SK-N-SH (cell line): ENCODE data around the gene IFI27L1. TPM values are rescaled to one million over a fixed set of nuclear protein-coding genes. Genes with fewer than 3 reads are reported as not detected.

Experiments
- CTCF ChIA-PET: fragments of 300-600, 350-600 bp; formaldehyde crosslinking; extraction: SDS; loops from one replicate; lab custom pipeline; 2021; lab: Yijun Ruan, JAX
- POLR2A ChIA-PET: fragments of 350-600 bp; sonication (Branson Sonifier 250); formaldehyde crosslinking; extraction: SDS; loops from one replicate; lab custom pipeline; 2020; ENCODE audit warnings: antibody characterized with exemption, inconsistent platforms; lab: Yijun Ruan, JAX
- DNase-seq: peaks from one replicate; pipeline ENCODE4 v3.0.0; 2012
- H2AFZ ChIP-seq: fragments of 200-600 bp; sonication (generic); 2 replicates; pipeline ENCODE4 v1.8.1; 2016; ENCODE audit warnings: antibody characterized with exemption, mild to moderate bottlenecking, low read depth
- H3F3A ChIP-seq: fragments of 200-600 bp; sonication (generic); replicated peaks from 2 replicates; pipeline ENCODE3; 2016; ENCODE audit warnings: antibody characterized with exemption, mild to moderate bottlenecking; ENCODE audit not compliant: insufficient read depth
- H3K27ac ChIP-seq, 2 experiments: fragments of 200-500 bp in 1 of 2; fragments of 200-600 bp in 1 of 2; sonication (Bioruptor generic) in 1 of 2; sonication (generic), shearing (Covaris generic) in 1 of 2; 2 replicates each; pipeline versions ENCODE4 v1.5.1 to v1.6.1; 2014 to 2016; ENCODE audit warnings: low read depth in 2 of 2, inconsistent platforms in 1 of 2, low read length in 1 of 2, mild to moderate bottlenecking in 1 of 2, mixed read lengths in 1 of 2
- H3K27me3 ChIP-seq: fragments of 200-600 bp; sonication (generic), shearing (Covaris generic); 2 replicates; pipeline ENCODE4 v1.6.1; 2016; ENCODE audit warnings: mixed run types; ENCODE audit not compliant: insufficient read depth
- H3K36me3 ChIP-seq, 2 experiments: fragments of 200-500 bp in 1 of 2; fragments of 200-600 bp in 1 of 2; sonication (Bioruptor generic) in 1 of 2; sonication (generic) in 1 of 2; replicated peaks in 1 of 2; 2 replicates each; pipeline versions ENCODE3 to v1.5.1; 2014 to 2016; ENCODE audit warnings: low read length in 1 of 2, mild to moderate bottlenecking in 1 of 2; ENCODE audit not compliant: insufficient read depth in 2 of 2, control insufficient read depth in 1 of 2
- H3K4me1 ChIP-seq, 2 experiments: fragments of 200-500 bp in 1 of 2; fragments of 200-600 bp in 1 of 2; sonication (Bioruptor generic) in 1 of 2; sonication (generic), shearing (Covaris generic) in 1 of 2; 2 replicates each; pipeline versions ENCODE4 v1.5.1 to v1.6.1; 2014 to 2016; ENCODE audit warnings: low read depth in 1 of 2, low read length in 1 of 2, mixed run types in 1 of 2; ENCODE audit not compliant: insufficient read depth in 2 of 2, control insufficient read depth in 1 of 2
- H3K4me2 ChIP-seq: fragments of 200-600 bp; sonication (generic), shearing (Covaris generic); 2 replicates; pipeline ENCODE4 v1.6.1; 2017; ENCODE audit warnings: mixed run types
- H3K4me3 ChIP-seq, 2 experiments: fragments of 200-500 bp in 1 of 2; fragments of 200-600 bp in 1 of 2; sonication (Bioruptor generic) in 1 of 2; sonication (generic), shearing (Covaris generic) in 1 of 2; 2 replicates each; pipeline versions ENCODE4 v1.5.1 to v1.8.1; 2014 to 2016; ENCODE audit warnings: low read depth in 2 of 2, inconsistent platforms in 1 of 2, low read length in 1 of 2, mild to moderate bottlenecking in 1 of 2, mixed read lengths in 1 of 2, moderate library complexity in 1 of 2
- H3K79me2 ChIP-seq: fragments of 200-600 bp; sonication (generic); 2 replicates; pipeline ENCODE4 v1.8.1; 2017; ENCODE audit warnings: mild to moderate bottlenecking; ENCODE audit not compliant: insufficient read depth
- H3K9ac ChIP-seq: fragments of 200-600 bp; sonication (generic); 2 replicates; pipeline ENCODE4 v1.6.1; 2017; ENCODE audit warnings: mixed run types
- H3K9me2 ChIP-seq: fragments of 200-600 bp; sonication (generic); 2 replicates; pipeline ENCODE4 v1.6.1; 2017; ENCODE audit warnings: mixed run types
- H3K9me3 ChIP-seq: fragments of 200-600 bp; sonication (generic); 2 replicates; pipeline ENCODE4 v1.6.1; 2017; ENCODE audit warnings: mixed run types, mild to moderate bottlenecking, moderate library complexity
- H4K20me1 ChIP-seq: fragments of 200-600 bp; sonication (generic); 2 replicates; pipeline ENCODE4 v1.6.1; 2017; ENCODE audit warnings: mild to moderate bottlenecking, mixed run types; ENCODE audit not compliant: insufficient read depth
- CTCF ChIP-seq: fragments of 200-600 bp; sonication (generic); IDR thresholded peaks from 2 replicates; pipeline ENCODE4 v1.6.1; 2017; ENCODE audit warnings: antibody characterized with exemption, mild to moderate bottlenecking, moderate library complexity
- ELF1 ChIP-seq: IDR thresholded peaks from 2 replicates; pipeline ENCODE4 v1.4.0; 2012
- EP300 ChIP-seq, 2 experiments: IDR thresholded peaks; 2 replicates each; pipeline versions ENCODE4 v1.4.0 to v1.6.1; 2012; ENCODE audit warnings: borderline replicate concordance in 1 of 2, low read depth in 1 of 2, low read length in 1 of 2
- EZH2phosphoT487 ChIP-seq: fragments of 200-600 bp; sonication (generic); IDR thresholded peaks from 2 replicates; pipeline ENCODE4 v1.6.1; 2017; ENCODE audit warnings: low read depth, mixed run types, mild to moderate bottlenecking, antibody characterized with exemption, moderate library complexity, borderline replicate concordance
- FOXM1 ChIP-seq: IDR thresholded peaks from 2 replicates; pipeline ENCODE4 v1.4.0; 2012; ENCODE audit warnings: low read depth, mild to moderate bottlenecking
- GABPA ChIP-seq: IDR thresholded peaks from 2 replicates; pipeline ENCODE4 v1.4.0; 2012; ENCODE audit warnings: low read depth, mild to moderate bottlenecking
- GATA2 ChIP-seq: sonication (generic); formaldehyde crosslinking; IDR thresholded peaks from 2 replicates; pipeline ENCODE4 v1.5.0; 2020; ENCODE audit warnings: mild to moderate bottlenecking, missing genetic modification reagents
- JUND ChIP-seq: IDR thresholded peaks from 2 replicates; pipeline ENCODE4 v1.4.0; 2012
- MEF2A ChIP-seq: IDR thresholded peaks from 2 replicates; pipeline ENCODE4 v1.4.0; 2012; ENCODE audit warnings: low read depth, borderline replicate concordance
- NFIC ChIP-seq: IDR thresholded peaks from 2 replicates; pipeline ENCODE4 v1.4.0; 2012; ENCODE audit warnings: borderline replicate concordance
- PBX3 ChIP-seq: IDR thresholded peaks from 2 replicates; pipeline ENCODE4; 2012
- RAD21 ChIP-seq: IDR thresholded peaks from 2 replicates; pipeline ENCODE4 v1.6.1; 2012; ENCODE audit warnings: mild to moderate bottlenecking, low read length
- RCOR1 ChIP-seq: fragments of 150-350 bp; IDR thresholded peaks from 2 replicates; pipeline ENCODE4 v1.6.1; 2017; ENCODE audit warnings: antibody characterized with exemption, low read length
- RFX5 ChIP-seq: IDR thresholded peaks from 2 replicates; pipeline ENCODE4 v1.6.1; 2012; ENCODE audit warnings: mild to moderate bottlenecking, improper control_type of control experiment, low read length
- SIN3A ChIP-seq: IDR thresholded peaks from 2 replicates; pipeline ENCODE4 v1.6.1; 2012; ENCODE audit warnings: low read depth, mild to moderate bottlenecking, low read length, moderate library complexity, borderline replicate concordance
- SMC3 ChIP-seq: IDR thresholded peaks from 2 replicates; pipeline ENCODE4 v1.6.1; 2012; ENCODE audit warnings: low read depth, low read length, improper control_type of control experiment
- TAF1 ChIP-seq: IDR thresholded peaks from 2 replicates; pipeline ENCODE4 v1.6.1; 2012; ENCODE audit warnings: low read depth, mild to moderate bottlenecking, low read length, moderate library complexity, borderline replicate concordance
- YY1 ChIP-seq: IDR thresholded peaks from 2 replicates; pipeline ENCODE4 v1.4.0; 2012; ENCODE audit warnings: low read depth, mild to moderate bottlenecking
- ZBTB33 ChIP-seq: IDR thresholded peaks from 2 replicates; pipeline ENCODE4 v1.4.0; 2012; ENCODE audit warnings: low read depth, borderline replicate concordance
- WGBS: methylation state at CpG from one replicate; pipeline ENCODE4 v1.1.6; 2017; ENCODE audit warnings: low lambda C conversion rate; 5-methylcytosine and 5-hydroxymethylcytosine counted together
- polyA plus RNA-seq, 3 experiments: library from polyadenylated mRNA; depleted of rRNA; stranded (reverse); fragments of >200 nt; gene quantifications; 2 replicates each; pipeline ENCODE4 v1.2.3, GENCODE V29; 2012

IFI27L1 gene
- polyA plus RNA-seq, 1 of the 3 experiments (the other 2 are of a cell fraction): 35.3 TPM

- Histone ChIP-seq H3K36me3 (no peaks in the 10 kb centered on the region), H3K9me2 (no peaks in the 10 kb centered on the region), H3K4me1 (peaks cover 0 to 15% of the 10 kb centered on the region in 2 experiments; a peak in 1 of 4 replicates), H2AFZ (no peak overlapping the region), H4K20me1 (no peaks in the 10 kb centered on the region), H3K79me2 (no peaks in the 10 kb centered on the region), H3K9ac (no peak overlapping the region), H3K9me3 (no peaks in the 10 kb centered on the region), H3K27me3 (no peaks in the 10 kb centered on the region), H3K27ac (no peak overlapping the region), H3F3A (no peaks in the 10 kb centered on the region), H3K4me2 (no peak overlapping the region)
- ChIA-PET CTCF (interaction anchor here (1.2 to 10.8 kb wide), 11 partner anchors 9 to 145 kb away, joined by 3 to 132 read pairs (median 11); partner anchors contain the start of genes IFI27L2 and PPP4R4), POLR2A (no interaction called here)
- DNase-seq: no peak
- 89% methylated on average over 3 of the region's 3 CpGs for WGBS
- TF ChIP-seq GATA2 (CRISPR knock-in tag): no peak
- no peak for TF ChIP-seq SIN3A
- no peak for TF ChIP-seq NFIC
- TF ChIP-seq SMC3: no peak
- no peak for TF ChIP-seq RFX5
- no peak for TF ChIP-seq EZH2phosphoT487
- TF ChIP-seq RAD21: no peak
- no peak for TF ChIP-seq JUND
- TF ChIP-seq TAF1: no peak
- TF ChIP-seq ZBTB33: no peak
- TF ChIP-seq YY1: no peak
- no peak for TF ChIP-seq MEF2A
- no peak for TF ChIP-seq GABPA
- no peak for TF ChIP-seq CTCF
- no peak for TF ChIP-seq PBX3
- TF ChIP-seq FOXM1: no peak
- no peak for TF ChIP-seq ELF1
- no peak for TF ChIP-seq RCOR1
- TF ChIP-seq EP300 (IDR thresholded peaks at IDR 0.05; ENCODE audit: borderline replicate concordance in 1 of 2, low read depth in 1 of 2, low read length in 1 of 2): no peak
- TF ChIP-seq, all 33 proteins: peak for 0
- H3K4me3 ChIP-seq: no peak overlapping the region
These were observed 46.2 kb upstream of the IFI27L1 start for GRCh38 chr14:94034886-94035285.
